A549 treated with Hydrocortisone at 1 μM for 4 hours (cell line): ENCODE results near the gene TMEM255A. TPM values are rescaled to one million over a fixed set of nuclear protein-coding genes. Genes with fewer than 3 reads are reported as not detected.

Experiments used
- total RNA-seq: library from RNA; stranded (reverse); fragments of 200-300 nt; extraction: Qiagen RNA extraction; gene quantifications from 5 replicates; pipeline ENCODE4 v1.2.3, GENCODE V29; 2022

TMEM255A gene
- 0.23 to 0.74 TPM (median 0.33 TPM) in 5 replicates for total RNA-seq

DNA sequence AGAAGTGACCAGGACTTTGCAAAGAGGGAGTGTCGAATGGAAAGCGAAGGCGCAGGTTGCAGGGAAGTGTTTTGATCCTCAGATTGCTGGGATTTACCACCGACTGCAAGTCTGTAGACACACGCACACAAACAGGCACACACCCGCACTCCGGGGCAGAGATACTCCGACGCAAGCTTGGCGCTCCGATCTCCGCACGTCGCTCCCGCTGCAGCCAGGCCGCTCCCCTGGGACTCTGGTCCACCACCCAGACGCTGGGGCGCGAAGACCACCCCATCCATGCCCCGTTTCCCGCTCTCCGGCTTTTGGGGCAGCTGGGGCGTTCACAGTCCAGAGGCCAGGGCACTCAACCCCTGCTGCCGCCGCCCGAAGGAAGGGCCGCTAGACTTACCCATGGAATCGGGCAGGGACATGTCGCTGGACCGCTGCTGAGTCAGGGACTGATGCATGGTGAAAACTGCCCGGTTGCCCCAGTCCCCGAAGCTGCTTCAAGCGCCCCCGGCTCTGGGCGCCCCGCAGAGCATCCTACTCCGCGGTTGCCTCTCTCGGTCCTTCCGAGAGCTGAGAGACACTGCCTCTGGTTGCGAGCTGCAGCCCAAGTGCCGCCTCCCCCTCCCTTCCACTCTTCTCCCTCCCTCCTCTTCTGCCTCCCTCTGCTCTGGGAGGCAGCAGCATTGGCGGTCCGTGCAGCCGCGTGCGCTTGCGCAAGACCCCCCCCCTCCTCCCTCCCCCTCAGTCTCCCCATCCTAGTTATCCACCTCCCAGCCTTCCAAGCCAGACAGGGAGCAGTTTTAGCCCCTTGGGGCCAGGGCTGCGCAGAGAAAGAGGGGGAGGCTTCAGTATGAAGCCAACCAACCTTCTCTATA lies at the start of gene TMEM255A:
Gene TMEM255A (minus strand): TSS at position 601 of the 866 bp plus-strand sequence. CDS start 152 bp downstream, at position 449.

DNA sequence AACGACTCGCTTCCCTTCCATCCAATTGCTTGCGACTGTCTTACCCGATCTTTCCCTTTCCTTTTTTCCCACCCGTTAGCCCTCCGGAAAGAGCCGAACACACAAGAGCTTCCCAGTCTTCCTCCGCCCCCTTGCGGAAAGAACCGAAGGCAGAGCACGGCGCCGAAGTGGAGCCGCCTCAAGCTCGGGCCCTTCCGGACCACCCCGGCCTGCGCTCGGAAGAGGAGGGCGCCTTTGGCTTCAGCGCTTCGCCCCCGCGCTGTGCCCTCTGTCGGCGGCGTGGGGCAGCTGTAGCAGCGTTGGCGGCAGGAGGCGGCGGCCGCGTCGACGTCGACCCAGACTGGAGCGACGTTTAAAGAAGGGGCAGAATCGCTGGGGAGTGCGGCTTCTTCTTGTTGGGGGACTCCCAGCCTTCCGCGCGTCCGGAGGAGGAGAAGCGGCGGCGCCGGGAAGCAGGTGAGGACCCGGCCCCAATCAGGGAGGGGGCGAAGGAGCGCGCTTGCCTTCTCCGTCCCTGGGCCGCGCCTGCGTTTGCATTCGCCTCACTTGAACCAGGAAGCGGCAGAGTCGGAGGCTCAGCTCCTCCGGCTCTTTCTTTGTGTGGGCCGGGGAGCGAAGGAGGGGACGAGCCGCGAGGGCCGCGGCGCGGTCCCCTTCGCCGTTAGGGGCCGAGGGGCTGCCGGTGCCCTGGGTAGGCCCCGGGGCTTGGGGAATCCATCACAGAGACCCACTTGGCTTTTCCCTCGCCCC lies 60.6 kb downstream of the TMEM255A start, which contains the start of gene ZBTB33:
Gene ZBTB33 (plus strand): TSS at position 291 of the 750 bp plus-strand sequence. CDS start 2,604 bp downstream, outside the sequence.

Other genes with a start within 250 kb of the TMEM255A start
- gene RHOXF2B, start 233.8 kb downstream of the TMEM255A start, total RNA-seq: not detected in 5 replicates
- gene RHOXF1, start 195.5 kb downstream of the TMEM255A start, total RNA-seq: not detected in 5 replicates
- not detected in 5 replicates for gene RHOXF2, start 152.8 kb downstream of the TMEM255A start, total RNA-seq
- gene ZBTB33, start 60.6 kb downstream of the TMEM255A start, total RNA-seq: 7.7 to 14.7 TPM (median 11.1 TPM) in 5 replicates
- gene ATP1B4, start 50.6 kb upstream of the TMEM255A start, total RNA-seq: 0.01 TPM in 1 of 5 replicates, not detected in the others
- 82.5 to 102 TPM (median 99.8 TPM) in 5 replicates for gene LAMP2, start 157.8 kb upstream of the TMEM255A start, total RNA-seq
- 35.6 to 65.2 TPM (median 46.8 TPM) in 5 replicates for gene CUL4B, start 249.5 kb upstream of the TMEM255A start, total RNA-seq